Aortic smooth muscle cell (primary cell): ENCODE results near the gene FBRS. TPM values are rescaled to one million over a fixed set of nuclear protein-coding genes. Genes with fewer than 3 reads are reported as not detected.

Experiments
- total RNA-seq: library from RNA; depleted of rRNA; stranded (reverse); fragments of >200 nt; gene quantifications from 2 replicates; pipeline ENCODE4 v1.2.3, GENCODE V29; 2014

FBRS gene
- total RNA-seq = 18.0 and 19.3 TPM in 2 replicates

DNA sequence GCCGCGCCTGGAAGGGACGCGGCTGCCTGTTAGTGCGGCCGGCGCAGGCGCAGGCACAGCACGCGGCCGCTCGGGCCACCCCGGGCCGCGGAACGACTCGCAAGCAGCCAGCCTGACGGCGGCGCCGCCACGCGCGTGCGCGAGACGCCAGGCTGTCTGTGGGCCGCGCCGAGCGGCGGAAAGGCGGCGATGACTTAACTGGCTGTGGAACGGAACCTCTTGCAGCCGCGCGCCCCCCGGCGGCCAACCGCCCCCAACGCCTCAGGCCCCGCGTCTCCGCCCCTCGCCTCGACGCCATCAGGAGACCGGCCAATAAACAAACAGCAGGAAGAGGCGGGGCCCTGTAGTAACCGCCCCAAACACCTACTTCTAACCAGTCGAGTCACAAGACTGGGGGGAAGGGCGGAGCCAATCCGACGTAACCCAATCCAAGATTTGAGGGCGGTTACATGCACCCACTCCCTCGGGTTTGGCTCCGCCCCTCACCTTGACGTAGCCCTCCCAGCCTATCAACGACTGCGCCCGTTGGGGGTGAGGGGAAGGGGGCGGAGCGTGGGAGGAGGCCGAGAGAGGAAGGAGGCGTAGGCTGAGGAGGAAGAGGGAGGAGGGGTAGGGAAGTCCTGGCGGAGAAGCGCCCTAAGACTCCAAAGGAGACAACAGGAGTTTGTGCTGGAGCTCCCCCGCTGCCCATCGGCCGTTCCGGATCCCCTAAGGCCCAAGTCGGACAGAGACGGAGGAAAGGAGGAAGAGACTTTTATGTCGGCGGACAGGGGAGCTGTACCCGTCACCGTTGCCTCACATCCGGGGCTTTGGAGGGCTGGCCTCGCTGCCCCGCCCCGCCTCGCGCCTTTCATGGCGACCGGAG, at the start of gene FBRS:
TSS of gene FBRS (plus strand) at position 566 of the 865 bp plus-strand sequence. CDS start 1,088 bp downstream, outside the sequence.

DNA sequence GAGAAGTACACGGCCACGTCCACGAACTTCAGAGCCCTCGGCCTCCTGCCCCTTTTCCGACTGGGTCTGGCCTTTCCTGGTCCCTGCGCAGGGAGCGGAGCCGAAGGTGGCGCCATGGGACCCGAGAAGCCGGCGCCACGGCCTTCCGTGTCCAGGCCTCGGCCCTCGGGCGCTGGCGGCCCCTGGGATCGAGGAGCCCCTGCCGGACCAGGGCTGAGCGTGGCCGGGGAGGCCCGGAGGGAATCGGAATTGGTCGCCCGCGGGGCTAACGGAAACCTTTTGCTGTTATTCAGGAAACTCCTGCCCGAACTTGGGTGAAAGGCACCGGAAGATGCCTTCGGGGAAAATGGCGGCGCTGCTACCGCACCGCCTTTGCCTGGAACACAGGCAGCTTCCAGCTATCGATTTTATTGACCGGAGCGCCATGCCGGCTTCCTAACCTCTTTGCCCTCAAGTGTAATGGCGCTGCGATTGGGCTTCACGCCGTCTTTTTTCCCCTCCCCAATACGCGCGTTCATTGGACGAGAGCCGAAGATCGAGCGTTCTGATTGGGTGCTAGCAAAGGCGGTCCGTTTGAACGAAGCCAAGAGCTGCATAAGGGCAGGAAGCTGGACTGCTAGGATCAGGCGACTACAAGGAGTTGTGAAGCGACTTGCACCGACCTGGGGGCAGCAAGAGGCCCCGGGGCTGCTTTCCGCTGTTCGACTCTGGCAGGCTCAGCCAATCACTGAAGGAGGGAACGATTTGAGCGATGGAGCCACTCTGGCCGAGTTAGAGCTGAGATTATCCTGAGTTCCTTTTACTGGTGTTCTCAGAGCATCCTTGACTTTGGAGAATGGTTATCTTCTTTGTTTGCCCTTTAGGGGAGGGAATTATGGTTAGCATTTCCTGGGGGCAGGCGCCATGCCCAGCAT, 48.0 kb upstream of the FBRS start, which contains the start of gene ZNF689:
TSS of gene ZNF689 (minus strand) at position 464 of the 914 bp plus-strand sequence. CDS start at position 116, 348 bp downstream.

DNA sequence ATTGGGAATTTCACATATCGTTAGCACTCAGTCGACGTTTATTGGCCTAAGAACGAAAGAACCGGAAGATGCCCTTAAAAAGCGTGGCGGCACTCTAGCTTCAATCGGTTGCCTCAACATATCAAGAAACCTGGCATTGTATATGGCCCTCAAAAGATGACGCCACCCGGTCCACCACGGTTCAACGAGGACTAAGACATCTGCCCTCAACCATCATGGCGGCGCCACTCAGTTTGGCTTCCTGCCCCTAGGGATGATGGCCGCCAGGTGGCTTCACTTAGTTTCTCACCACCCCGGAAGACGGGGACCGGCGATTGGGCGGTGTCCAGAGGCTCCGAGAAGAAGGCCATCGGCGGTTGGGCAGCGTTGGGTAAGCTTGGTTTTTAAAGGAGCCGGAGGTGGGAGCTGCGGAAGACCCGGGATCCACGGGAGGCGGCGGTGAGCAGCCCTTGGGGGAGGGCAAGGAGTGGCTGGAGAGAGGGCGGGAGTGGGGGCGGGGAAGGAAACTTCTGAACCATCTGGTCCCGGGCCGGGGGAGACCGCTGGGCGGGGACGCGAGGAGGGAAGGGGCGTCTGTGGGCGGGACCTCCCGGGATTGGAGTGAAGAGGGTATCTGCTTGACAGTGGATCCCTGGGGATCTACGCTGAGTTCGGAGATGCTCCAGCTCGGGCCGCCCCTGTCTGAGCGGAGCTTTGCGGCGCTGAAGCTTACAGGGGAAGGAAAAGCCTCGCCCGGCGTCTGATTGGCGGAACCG, 7.7 kb upstream of the FBRS start, which contains the start of gene PRR14:
TSS of gene PRR14 (plus strand) at position 592 of the 755 bp plus-strand sequence. CDS start 686 bp downstream, outside the sequence.

DNA sequence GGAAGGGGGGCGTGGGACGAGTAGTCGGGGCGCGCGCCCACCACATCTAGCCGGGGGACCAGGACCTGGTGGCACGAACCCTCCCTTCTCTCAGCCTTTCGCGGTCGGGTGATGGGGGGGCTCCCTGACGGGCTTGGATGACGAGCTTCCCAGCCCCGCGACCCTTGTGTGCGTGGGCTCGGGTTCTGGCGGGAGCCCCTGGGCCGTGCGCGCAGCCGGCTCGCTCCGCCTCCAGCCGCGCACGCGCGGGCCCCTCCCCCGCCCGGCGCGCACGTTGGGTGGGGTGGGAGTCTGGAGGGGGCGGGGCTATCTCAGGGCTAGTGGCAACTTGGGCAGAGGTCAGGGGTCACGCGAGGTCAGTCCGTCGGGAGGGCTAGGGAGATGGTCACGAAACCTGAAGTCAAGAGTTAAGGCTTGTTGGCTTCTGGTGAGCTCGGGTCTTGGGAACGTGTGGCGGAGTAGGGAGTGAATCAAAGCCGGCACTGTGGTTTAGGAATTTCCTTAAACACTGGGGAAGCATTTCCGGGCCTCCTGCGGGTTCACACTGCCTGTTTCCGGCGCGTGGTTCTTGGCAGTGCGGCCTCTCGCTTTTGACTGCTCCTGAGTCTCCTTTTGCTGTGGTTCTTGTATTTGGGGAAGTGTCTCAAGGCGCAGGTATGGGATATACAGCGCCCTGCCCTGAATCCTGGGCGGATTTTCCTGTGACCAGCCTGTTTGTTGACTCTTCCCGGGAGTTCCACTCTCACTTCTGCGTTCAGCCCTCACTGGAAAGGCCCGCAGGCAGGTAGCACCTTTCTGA, 40.8 kb downstream of the FBRS start, which contains the start of gene SRCAP:
TSS of gene SRCAP (plus strand) at position 356 of the 799 bp plus-strand sequence. CDS start 1,654 bp downstream, outside the sequence.

Other genes starting within 250 kb of the FBRS start
- gene DCTPP1, start 228.4 kb upstream of the FBRS start, total RNA-seq = 11.5 and 19.7 TPM in 2 replicates
- 9.4 and 11.2 TPM in 2 replicates for gene SEPHS2, start 212.6 kb upstream of the FBRS start, total RNA-seq
- under 0.01 TPM in 2 replicates for gene ITGAL, start 185.7 kb upstream of the FBRS start, total RNA-seq
- 11.9 and 12.0 TPM in 2 replicates for gene ZNF768, start 131.9 kb upstream of the FBRS start, total RNA-seq
- gene ZNF747, start 123.6 kb upstream of the FBRS start, total RNA-seq = 8.0 and 9.1 TPM in 2 replicates
- 2.8 and 3.0 TPM in 2 replicates for gene ZNF764, start 100.1 kb upstream of the FBRS start, total RNA-seq
- 10.4 and 17.3 TPM in 2 replicates for gene ZNF688, start 86.7 kb upstream of the FBRS start, total RNA-seq
- 5.9 and 7.2 TPM in 2 replicates for gene ZNF785, start 72.7 kb upstream of the FBRS start, total RNA-seq
- gene ZNF689, start 48.0 kb upstream of the FBRS start, total RNA-seq = 4.0 and 4.2 TPM in 2 replicates
- gene PRR14, start 7.5 kb upstream of the FBRS start, total RNA-seq = 6.2 and 6.8 TPM in 2 replicates
- 20.9 and 24.3 TPM in 2 replicates for gene SRCAP, start 40.7 kb downstream of the FBRS start, total RNA-seq
- gene PHKG2, start 90.0 kb downstream of the FBRS start, total RNA-seq = 14.5 and 16.9 TPM in 2 replicates
- gene CFAP119, start 103.6 kb downstream of the FBRS start, total RNA-seq = 2.7 and 2.9 TPM in 2 replicates
- gene RNF40, start 103.9 kb downstream of the FBRS start, total RNA-seq = 62.4 and 68.3 TPM in 2 replicates
- gene ZNF629, start 128.8 kb downstream of the FBRS start, total RNA-seq = 8.6 and 8.7 TPM in 2 replicates
- gene BCL7C, start 235.6 kb downstream of the FBRS start, total RNA-seq = 44.0 and 51.7 TPM in 2 replicates
- gene CTF1, start 238.2 kb downstream of the FBRS start, total RNA-seq = 0.81 and 0.92 TPM in 2 replicates